ENCODE measurements around the gene C1GALT1C1.

C1GALT1C1 gene

DNA sequence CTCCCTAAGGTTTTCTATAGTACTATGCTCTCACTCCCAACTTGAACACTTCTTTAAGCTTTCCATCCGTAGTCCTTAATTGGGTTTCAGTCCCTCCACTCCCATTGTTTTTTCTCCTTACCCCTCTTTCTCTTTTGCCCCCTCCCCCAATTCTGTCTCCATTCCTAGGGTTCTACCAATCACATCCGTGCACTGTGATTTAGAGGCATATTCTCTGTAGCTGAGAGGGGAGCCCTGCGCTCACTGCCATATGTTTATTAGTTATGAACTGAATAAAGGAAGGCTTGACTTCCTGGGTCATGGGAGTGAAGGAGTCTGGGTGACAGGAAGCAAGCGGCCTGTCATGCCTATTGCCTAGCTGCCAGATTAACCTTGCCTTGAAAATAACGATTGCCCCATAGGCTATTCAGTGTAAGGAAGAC is 25.5 kb downstream of the C1GALT1C1 start:
- ATAC-seq (ENCODE audit: low read depth) (peak; percentile 50), DNase-seq (ENCODE audit: low spot score) (no peak)
- Histone ChIP-seq H3K9me3 (ENCODE audit: severe bottlenecking) (no peaks in the 10 kb centered on the region), H3K27ac (ENCODE audit: poor library complexity, severe bottlenecking) (peak overlapping the region; percentile 79), H3K4me1 (ENCODE audit: insufficient read depth, poor library complexity, severe bottlenecking) (peaks cover 8% of the 10 kb centered on the region), H3K36me3 (ENCODE audit: low read depth) (peaks cover 29% of the 10 kb centered on the region), H3K4me3 (ENCODE audit: severe bottlenecking) (peak overlapping the region; percentile 58), H3K27me3 (ENCODE audit: insufficient read depth, poor library complexity, severe bottlenecking) (no peaks in the 10 kb centered on the region)
- TF ChIP-seq, protein P1, sequence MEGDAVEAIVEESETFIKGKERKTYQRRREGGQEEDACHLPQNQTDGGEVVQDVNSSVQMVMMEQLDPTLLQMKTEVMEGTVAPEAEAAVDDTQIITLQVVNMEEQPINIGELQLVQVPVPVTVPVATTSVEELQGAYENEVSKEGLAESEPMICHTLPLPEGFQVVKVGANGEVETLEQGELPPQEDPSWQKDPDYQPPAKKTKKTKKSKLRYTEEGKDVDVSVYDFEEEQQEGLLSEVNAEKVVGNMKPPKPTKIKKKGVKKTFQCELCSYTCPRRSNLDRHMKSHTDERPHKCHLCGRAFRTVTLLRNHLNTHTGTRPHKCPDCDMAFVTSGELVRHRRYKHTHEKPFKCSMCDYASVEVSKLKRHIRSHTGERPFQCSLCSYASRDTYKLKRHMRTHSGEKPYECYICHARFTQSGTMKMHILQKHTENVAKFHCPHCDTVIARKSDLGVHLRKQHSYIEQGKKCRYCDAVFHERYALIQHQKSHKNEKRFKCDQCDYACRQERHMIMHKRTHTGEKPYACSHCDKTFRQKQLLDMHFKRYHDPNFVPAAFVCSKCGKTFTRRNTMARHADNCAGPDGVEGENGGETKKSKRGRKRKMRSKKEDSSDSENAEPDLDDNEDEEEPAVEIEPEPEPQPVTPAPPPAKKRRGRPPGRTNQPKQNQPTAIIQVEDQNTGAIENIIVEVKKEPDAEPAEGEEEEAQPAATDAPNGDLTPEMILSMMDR (IDR thresholded peaks at IDR 0.05; ENCODE audit: poor library complexity, severe bottlenecking) = no peak

DNA sequence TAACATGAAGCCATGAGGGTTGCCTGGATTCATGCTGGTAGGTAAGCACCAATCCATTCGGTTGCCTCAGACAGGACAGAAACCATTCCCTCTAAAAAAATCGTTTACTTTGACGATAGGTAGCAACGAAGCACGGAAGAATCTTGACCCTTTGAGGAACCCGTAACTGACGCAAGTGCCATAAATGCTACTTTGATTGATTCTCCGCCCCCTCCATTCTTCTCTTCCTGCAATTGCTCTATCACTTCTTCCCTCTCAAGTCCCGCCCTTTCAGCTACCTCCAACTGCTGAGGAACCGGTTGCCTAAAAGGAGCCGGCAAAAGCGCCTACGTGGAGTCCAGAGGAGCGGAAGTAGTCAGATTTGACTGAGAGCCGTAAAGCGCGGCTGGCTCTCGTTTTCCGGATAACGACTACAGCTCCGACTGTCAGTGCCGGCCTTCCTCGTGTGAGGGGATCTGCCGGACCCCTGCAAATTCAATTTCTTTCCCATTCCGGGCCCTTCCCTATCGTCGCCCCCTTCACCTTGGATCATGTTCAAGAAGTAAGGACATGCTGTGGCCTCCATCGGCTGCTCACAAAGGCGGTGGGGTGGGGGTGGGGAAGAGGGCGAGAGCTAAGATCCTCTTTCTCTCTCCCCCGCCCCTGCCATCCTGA is 26.0 kb downstream of the C1GALT1C1 start, which contains the start of gene MCTS1:
TSS of gene MCTS1 (plus strand) at position 395 of the 654 bp plus-strand sequence. CDS start at position 531, 136 bp downstream.
- H3K27ac ChIP-seq (ENCODE audit: poor library complexity, severe bottlenecking) = peak within 1 kb of the TSS; percentile 79
- ATAC-seq (ENCODE audit: low read depth) (peak; percentile 96), DNase-seq (ENCODE audit: low spot score) (peak; percentile 83)
- H3K4me3 ChIP-seq (ENCODE audit: severe bottlenecking) = peak within 1 kb of the TSS; percentile 58
- H3K36me3 ChIP-seq (ENCODE audit: low read depth) = peaks cover 26% of the 10 kb centered on the region
- H3K4me1 ChIP-seq (ENCODE audit: insufficient read depth, poor library complexity, severe bottlenecking) = peaks cover 8% of the 10 kb centered on the region
- no peaks in the 10 kb centered on the region for H3K9me3 ChIP-seq (ENCODE audit: severe bottlenecking)
- no peaks in the 10 kb centered on the region for H3K27me3 ChIP-seq (ENCODE audit: insufficient read depth, poor library complexity, severe bottlenecking)
- TF ChIP-seq, protein P1 (IDR thresholded peaks at IDR 0.05; ENCODE audit: poor library complexity, severe bottlenecking) = no peak

DNA sequence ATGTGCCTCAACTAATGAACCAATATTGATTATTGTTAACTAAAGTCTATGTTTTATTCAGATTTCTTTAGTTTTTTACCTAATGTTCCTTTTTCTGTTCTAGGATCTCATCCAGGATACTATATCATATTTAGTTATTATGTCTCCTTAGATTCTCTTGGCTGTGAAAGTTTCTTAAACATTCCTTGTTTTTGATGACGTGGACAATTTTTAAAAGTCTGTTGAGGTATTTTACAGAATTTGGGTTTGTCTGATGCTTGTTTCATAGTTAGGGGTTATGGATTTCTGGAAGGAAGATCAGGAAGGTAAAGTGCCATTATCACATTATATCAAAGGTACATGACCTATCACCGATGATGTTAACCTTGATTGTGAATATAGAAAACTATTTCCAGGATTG is 44.2 kb downstream of the C1GALT1C1 start:
- no peak overlapping the region for H3K4me3 ChIP-seq (ENCODE audit: severe bottlenecking)
- H3K36me3 ChIP-seq (ENCODE audit: low read depth) = no peaks in the 10 kb centered on the region
- no peak for DNase-seq (ENCODE audit: low spot score)
- H3K9me3 ChIP-seq (ENCODE audit: severe bottlenecking) = no peaks in the 10 kb centered on the region
- no peak for ATAC-seq (ENCODE audit: low read depth)
- H3K27me3 ChIP-seq (ENCODE audit: insufficient read depth, poor library complexity, severe bottlenecking) = no peaks in the 10 kb centered on the region
- no peaks in the 10 kb centered on the region for H3K4me1 ChIP-seq (ENCODE audit: insufficient read depth, poor library complexity, severe bottlenecking)
- H3K27ac ChIP-seq (ENCODE audit: poor library complexity, severe bottlenecking) = no peak overlapping the region
- TF ChIP-seq, protein P1 (IDR thresholded peaks at IDR 0.05; ENCODE audit: poor library complexity, severe bottlenecking) = no peak
